CD4-positive, alpha-beta T cell treated with Interferon alpha-2 for 1 hour (primary cell): Measurements from ENCODE around the gene DCTN1.
"Not testable (repeated sequence)": the region's sequence is repeated elsewhere in the genome, so short reads cannot be mapped to it uniquely, and the experiment has no call there.

Source experiments
- DNase-seq, 2 donors: peaks; one replicate each; pipeline ENCODE4 v3.0.0-alpha.2; 2020 to 2022

The DCTN1 gene

DNA sequence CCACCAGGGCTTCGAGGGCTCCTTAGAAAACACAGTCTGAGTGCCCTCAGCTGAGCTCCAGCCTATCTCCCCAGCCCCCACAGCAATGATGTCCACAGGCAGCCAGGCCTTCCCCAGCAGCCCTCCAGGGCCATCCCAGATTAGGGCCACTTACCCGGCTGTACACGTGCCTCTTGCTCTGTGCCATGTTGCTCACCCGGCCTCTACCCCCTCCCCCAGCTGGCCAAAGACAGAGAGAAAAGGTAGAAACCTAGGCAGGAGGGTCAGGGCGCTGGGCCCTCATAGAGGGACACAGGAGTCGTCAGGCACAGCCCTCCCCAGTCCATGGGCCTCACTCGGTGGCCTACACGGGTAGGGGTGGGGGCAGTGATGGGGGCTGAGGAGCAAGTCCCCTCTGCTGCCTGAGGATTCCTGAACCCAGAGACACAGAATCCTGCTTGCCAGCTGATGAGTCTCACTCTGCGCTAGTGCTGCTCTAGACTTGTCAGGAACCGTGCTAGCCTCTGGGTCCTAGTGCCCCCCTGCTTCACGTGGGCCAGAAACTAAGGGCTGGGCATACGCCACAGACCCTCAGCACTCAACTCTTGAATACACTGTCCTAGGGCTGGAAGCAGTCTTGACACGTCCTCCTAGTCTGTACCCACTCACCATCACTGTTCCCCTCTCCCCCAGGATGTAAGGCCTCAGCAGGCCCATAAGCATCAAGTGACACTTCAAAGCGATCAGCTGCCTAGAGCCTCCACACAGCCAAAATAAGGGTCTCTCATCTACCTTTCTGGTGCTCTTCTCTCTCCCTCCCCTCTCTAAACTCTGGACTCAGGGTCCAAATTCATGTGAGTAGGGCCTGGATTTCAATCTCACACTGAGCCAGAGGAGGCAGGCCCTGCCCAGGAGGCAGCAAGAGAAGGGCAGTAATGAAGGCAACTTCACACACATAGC, at the start of gene DCTN1:
Gene DCTN1, minus strand, starts transcription at position 461 of the 939 bp plus-strand sequence. Its CDS starts 274 bp downstream, at position 187.
- DNase-seq: peak in 1 of 2 donors; percentile 33

GRCh38 chr2:74428675-74429074, 48.6 kb upstream of the DCTN1 start:
- DNase-seq: no peak

DNA sequence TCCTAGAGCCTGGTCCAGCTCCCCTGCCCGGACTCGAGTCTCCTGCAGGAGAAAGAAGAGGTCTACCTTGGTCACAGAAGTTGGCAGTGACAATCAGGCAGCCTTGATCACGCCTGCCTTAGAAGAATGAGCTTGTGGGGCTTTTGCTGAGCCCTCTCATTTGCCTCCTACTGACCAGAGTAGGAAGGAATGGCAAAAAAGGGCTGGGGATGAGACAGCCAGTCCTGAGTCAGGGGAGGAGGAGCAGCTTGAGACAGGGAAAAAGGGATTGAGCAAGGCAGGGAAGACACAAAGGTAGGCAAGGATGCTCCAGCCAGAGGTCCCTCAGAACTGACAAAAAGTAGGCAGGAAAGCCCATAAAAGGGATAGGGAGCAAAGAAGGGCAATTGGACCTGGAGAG, 47.4 kb upstream of the DCTN1 start:
- DNase-seq: no peak

GRCh38 chr2:74426181-74426758, 46.2 kb upstream of the DCTN1 start:
- no peak for DNase-seq

- no peak for DNase-seq
These were observed 45.4 kb upstream of the DCTN1 start for GRCh38 chr2:74425523-74425922.

DNA sequence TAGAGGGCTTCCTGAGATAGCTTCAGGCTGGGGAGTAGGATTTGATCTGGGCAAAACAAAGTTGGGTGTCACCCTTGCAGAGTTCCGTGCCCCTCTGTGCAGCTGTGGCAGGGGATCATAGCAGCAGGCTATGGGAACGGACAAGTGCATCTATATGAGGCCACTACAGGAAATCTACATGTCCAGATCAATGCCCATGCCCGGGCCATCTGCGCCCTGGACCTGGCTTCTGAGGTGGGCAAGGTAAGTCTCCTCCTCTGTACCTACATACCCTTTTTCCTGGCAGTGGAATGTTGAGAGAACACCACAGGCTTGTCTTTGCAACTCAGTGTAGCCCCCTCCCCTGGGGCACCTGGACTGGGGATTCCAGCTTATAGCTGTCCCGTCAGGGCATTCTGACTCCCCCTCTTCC, 44.9 kb upstream of the DCTN1 start:
- no peak for DNase-seq

DNA sequence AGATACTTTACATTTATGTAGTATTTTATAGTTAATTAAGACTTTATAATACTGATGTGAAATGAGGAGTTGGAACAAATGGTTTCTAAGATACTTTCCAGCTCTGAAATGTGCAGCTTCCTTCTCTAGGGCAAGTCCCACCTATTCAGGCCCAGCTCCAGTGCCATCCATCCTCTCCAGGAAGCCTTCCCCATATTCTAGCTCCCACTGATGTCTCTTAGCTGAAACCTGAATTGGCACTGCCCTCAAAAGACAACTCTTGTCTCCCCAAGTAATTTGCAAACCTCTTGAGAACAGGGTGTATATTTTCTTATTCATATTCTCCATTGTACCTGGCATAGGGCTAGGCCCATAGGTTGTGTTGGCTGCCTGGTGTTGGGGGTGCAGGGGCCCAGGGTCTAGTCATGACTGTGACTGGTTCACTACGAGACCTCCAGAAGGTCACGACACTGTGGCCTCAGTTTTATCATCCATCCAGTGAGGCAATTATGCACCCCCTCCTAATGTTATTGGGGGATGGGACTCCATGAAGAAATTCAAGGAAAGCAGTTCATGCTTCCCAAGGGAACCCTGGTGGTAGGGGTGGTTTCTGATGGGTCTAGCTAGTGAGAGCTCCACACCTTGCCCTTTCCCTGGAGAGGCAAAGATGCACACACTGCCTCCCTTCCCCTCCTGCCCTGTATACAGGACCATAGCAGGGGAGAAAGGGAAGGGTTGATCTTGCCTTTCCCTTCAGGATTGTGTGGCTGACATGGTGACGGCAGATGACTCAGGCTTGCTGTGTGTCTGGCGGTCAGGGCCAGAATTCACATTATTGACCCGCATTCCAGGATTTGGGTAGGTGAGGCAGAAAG, 44.3 kb upstream of the DCTN1 start:
- DNase-seq: no peak

DNA sequence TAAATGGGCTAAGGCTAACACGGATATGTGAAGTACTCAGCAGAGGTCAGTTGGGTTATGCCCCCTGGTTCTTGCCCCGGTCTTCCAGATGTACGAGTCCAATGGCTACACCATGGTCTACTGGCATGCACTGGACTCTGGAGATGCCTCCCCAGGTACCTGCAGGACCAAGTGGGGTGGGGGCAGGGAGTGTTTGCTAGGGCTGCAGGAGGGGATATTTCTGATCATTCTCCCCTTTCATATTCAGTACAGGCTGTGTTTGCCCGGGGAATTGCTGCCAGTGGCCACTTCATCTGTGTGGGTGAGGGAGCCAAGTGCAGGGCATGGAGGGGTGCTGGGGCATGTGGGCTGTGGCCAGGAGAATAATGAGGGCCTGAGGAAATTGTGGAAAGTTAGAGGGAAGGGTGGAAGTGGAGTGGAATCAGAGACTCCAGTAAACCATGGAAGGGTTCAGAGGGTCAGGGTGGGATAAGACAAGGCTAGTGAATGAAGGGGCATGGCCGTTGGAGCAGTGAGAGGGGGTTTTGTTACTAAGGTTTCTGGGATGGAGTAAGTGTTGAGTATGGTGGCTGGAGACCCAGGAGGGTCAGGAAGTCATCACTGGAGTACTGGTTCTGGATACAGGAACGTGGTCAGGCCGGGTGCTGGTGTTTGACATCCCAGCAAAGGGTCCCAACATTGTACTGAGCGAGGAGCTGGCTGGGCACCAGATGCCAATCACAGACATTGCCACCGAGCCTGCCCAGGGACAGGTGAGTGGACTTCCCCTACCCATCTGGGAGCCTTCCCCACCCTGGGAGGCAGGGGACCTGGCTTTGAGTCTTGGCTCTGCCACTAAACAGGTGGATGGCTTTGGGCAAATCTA, 43.4 kb upstream of the DCTN1 start:
- no peak for DNase-seq

DNA sequence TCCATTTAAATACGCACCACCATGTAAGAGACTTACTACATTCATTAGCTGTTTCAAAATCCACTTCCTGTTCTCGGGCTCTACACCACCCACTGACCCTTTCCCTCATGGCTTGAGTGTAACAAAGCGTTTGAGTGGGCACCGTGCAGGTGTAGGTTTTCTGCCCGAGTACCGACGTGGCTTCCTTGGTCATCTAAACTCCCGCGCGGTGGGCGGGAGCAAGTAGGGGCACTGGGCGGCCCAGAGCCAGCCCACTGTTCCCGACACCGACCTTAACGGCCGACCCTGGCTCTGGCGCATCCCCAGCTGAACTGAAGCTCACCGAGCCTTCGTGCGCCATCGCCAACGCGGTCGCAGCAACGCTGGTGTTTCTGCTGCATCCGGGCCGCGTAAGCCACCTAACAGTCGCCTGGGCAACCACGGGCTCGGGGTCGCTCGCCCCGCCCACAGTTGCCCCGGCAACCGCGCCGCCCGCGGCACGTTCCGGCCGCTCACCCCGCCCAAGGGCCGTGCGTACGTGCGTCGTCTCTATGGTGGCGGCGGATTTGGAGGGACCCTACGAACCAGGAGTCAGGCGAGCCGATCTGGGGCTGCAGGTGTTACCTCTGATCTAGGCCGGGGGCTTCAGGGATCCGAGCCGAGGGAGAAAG, 41.2 kb upstream of the DCTN1 start, which contains the start of the genes C2orf81 and WDR54:
Gene C2orf81, minus strand, starts transcription at position 399 of the 650 bp plus-strand sequence. Its CDS starts 59 bp downstream, at position 340.
Gene WDR54, plus strand, starts transcription at position 510 of the 650 bp plus-strand sequence. CDS start 424 bp downstream, outside the sequence.
- DNase-seq: peak; percentile 94

- DNase-seq: not testable (repeated sequence)
These were observed 40.5 kb upstream of the DCTN1 start for GRCh38 chr2:74420443-74421103.

GRCh38 chr2:74420006-74420405, 39.9 kb upstream of the DCTN1 start:
- no peak for DNase-seq

- DNase-seq: no peak
These were observed 39.2 kb upstream of the DCTN1 start for GRCh38 chr2:74419345-74419744.

DNA sequence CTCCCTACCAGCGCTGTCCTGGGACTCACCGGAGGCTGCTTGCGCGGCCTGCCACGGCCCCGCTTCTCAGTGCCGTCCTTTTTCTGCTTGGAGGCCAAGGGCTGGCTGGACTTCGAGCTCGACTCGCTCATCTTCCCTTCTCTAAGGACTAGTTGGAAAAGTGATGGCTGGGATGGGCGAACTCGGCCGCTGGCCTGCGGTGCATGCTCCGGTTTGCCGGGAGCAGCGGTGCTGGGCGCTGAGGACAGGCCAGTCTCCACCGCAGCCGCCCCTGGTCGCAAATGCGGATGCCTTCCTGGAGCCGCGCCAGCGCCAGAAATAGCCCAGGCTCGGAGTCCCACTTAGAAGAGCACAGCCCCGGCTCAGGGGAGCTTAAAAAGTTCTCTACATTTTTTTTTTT, 38.2 kb upstream of the DCTN1 start:
- no peak for DNase-seq

DNA sequence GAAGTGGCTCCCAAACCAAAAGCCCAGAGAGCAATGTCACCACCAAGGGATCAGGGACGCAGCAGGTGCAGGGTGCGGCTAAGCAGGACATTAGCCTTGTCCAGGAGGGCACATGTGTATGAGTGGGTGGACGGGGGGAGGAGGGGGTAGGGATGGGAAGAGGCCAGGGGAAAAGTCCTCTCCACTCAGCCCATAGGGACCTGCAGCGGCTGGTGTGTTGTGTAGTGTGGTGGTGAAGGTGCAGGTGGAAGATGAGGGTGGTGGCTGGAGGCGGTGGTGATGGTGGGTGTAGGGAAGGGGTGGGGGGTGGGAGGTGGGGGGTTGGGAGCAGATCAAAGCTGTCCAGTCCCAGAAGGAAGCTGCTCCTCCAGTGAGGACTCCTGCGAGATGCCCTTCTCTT, 37.7 kb upstream of the DCTN1 start:
- no peak for DNase-seq

- DNase-seq: no peak
These were observed 37.1 kb upstream of the DCTN1 start for GRCh38 chr2:74417197-74417596.

- DNase-seq: no peak
These were observed 36.7 kb upstream of the DCTN1 start for GRCh38 chr2:74416778-74417177.

- DNase-seq: no peak
These were observed 35.8 kb upstream of the DCTN1 start for GRCh38 chr2:74415762-74416395.

GRCh38 chr2:74414881-74415761, 35.0 kb upstream of the DCTN1 start:
- peak; percentile 17 to 21 for DNase-seq

- DNase-seq: no peak
These were observed 34.3 kb upstream of the DCTN1 start for GRCh38 chr2:74414441-74414840.
